HL-60 (cell line): ENCODE measurements around the gene LINGO3.
"Not testable (repeated sequence)": the region's sequence is repeated elsewhere in the genome, so short reads cannot be mapped to it uniquely, and the experiment has no call there.

ENCODE experiments used
- DNase-seq, 2 experiments: peaks; one replicate each; pipeline ENCODE4 v3.0.0-alpha.2; 2010 to 2020; ENCODE audit warnings: low read depth in 1 of 2, low spot score in 1 of 2
- H3K27ac ChIP-seq: fragments of 250-450 bp; sonication (Bioruptor Pico); replicated peaks from 2 replicates; pipeline ENCODE4 v1.5.1; 2020; ENCODE audit warnings: mild to moderate bottlenecking, moderate library complexity
- H3K27me3 ChIP-seq: fragments of 250-450 bp; sonication (Bioruptor Pico); 2 replicates; pipeline ENCODE4 v1.5.1; 2021; ENCODE audit warnings: mild to moderate bottlenecking, moderate library complexity; ENCODE audit not compliant: insufficient read depth, poor library complexity, severe bottlenecking
- H3K4me3 ChIP-seq: replicated peaks from 2 replicates; pipeline ENCODE4 v1.5.1; 2011; ENCODE audit warnings: mild to moderate bottlenecking, control low read depth, low read length; ENCODE audit not compliant: insufficient read depth
- GABPA ChIP-seq: IDR thresholded peaks from 2 replicates; pipeline ENCODE4 v1.6.1; 2012; ENCODE audit warnings: low read depth
- POLR2AphosphoS5 ChIP-seq: IDR thresholded peaks from 2 replicates; pipeline ENCODE4 v1.6.1; 2012; ENCODE audit warnings: low read depth
- SPI1 ChIP-seq: IDR thresholded peaks from 2 replicates; pipeline ENCODE4 v1.6.1; 2012; ENCODE audit warnings: low read depth, mild to moderate bottlenecking, borderline replicate concordance
- TF ChIP-seq, protein P1 (sequence below): IDR thresholded peaks from one replicate; pipeline ENCODE4 v1.5.1; 2011; ENCODE audit warnings: low read length, control low read depth, inconsistent platforms; ENCODE audit not compliant: insufficient read depth
- TF ChIP-seq, protein P2 (sequence below): IDR thresholded peaks from 2 replicates; pipeline ENCODE4 v1.6.1; 2012; ENCODE audit warnings: low read depth; ENCODE audit not compliant: insufficient replicate concordance

Gene LINGO3

DNA sequence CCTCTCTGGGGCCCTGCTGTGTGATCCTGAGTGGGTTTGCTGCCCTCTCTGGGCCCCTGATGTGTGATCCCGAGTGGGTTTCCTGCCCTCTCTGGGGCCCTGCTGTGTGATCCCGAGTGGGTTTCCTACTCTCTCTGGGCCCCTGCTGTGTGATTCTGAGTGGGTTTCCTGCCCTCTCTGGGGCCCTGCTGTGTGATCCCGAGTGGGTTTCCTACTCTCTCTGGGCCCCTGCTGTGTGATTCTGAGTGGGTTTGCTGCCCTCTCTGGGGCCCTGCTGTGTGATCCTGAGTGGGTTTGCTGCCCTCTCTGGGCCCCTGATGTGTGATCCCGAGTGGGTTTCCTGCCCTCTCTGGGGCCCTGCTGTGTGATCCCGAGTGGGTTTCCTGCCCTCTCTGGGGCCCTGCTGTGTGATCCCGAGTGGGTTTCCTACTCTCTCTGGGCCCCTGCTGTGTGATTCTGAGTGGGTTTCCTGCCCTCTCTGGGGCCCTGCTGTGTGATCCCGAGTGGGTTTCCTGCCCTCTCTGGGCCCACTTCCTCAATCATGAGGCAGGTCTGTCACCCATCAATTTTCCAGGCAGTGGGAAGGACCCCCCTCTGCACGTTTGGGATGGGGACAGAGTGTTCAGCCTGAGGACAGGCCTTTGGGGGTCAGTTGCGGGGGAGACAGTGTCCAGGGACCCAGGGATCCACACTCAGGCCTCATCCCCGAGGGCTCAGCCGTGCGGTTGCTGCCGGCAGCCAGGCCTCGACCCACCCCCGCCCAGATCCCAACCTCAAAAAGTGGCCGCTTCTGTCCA lies 26.5 kb downstream of the LINGO3 start:
- Histone ChIP-seq H3K27ac (peak overlapping the region; percentile 80), H3K4me3 (peak overlapping the region; percentile 44)
- TF ChIP-seq SPI1: peak; percentile 67
- not testable (repeated sequence) for H3K27me3 ChIP-seq, DNase-seq

DNA sequence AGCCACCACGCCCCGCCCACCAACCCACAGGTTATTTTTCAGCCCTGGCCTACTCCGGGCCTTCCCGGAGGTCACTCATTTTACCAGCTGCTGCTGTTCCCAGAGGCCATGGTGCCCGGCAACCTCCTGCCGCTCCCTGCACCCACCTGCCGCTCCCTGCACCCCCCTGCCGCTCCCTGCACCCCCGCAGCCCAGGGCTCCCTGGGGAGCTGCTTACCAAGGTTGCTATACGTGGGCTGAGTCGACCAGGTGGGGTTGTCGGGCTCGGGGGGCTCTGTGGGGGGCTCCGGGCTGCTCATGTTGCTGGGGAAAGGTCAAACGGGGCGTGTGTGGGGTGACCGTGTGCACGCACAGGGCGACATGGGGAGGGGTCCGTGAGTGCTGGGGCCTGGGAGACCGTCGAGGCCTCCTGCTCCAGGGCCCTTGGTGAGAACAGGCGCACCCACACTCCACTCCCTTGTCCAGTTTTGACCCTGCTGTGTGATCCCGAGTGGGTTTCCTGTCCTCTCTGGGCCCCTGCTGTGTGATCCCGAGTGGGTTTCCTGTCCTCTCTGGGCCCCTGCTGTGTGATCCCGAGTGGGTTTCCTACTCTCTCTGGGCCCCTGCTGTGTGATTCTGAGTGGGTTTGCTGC lies 27.2 kb downstream of the LINGO3 start:
- TF ChIP-seq, protein P1, sequence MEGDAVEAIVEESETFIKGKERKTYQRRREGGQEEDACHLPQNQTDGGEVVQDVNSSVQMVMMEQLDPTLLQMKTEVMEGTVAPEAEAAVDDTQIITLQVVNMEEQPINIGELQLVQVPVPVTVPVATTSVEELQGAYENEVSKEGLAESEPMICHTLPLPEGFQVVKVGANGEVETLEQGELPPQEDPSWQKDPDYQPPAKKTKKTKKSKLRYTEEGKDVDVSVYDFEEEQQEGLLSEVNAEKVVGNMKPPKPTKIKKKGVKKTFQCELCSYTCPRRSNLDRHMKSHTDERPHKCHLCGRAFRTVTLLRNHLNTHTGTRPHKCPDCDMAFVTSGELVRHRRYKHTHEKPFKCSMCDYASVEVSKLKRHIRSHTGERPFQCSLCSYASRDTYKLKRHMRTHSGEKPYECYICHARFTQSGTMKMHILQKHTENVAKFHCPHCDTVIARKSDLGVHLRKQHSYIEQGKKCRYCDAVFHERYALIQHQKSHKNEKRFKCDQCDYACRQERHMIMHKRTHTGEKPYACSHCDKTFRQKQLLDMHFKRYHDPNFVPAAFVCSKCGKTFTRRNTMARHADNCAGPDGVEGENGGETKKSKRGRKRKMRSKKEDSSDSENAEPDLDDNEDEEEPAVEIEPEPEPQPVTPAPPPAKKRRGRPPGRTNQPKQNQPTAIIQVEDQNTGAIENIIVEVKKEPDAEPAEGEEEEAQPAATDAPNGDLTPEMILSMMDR: no peak
- TF ChIP-seq, protein P2, sequence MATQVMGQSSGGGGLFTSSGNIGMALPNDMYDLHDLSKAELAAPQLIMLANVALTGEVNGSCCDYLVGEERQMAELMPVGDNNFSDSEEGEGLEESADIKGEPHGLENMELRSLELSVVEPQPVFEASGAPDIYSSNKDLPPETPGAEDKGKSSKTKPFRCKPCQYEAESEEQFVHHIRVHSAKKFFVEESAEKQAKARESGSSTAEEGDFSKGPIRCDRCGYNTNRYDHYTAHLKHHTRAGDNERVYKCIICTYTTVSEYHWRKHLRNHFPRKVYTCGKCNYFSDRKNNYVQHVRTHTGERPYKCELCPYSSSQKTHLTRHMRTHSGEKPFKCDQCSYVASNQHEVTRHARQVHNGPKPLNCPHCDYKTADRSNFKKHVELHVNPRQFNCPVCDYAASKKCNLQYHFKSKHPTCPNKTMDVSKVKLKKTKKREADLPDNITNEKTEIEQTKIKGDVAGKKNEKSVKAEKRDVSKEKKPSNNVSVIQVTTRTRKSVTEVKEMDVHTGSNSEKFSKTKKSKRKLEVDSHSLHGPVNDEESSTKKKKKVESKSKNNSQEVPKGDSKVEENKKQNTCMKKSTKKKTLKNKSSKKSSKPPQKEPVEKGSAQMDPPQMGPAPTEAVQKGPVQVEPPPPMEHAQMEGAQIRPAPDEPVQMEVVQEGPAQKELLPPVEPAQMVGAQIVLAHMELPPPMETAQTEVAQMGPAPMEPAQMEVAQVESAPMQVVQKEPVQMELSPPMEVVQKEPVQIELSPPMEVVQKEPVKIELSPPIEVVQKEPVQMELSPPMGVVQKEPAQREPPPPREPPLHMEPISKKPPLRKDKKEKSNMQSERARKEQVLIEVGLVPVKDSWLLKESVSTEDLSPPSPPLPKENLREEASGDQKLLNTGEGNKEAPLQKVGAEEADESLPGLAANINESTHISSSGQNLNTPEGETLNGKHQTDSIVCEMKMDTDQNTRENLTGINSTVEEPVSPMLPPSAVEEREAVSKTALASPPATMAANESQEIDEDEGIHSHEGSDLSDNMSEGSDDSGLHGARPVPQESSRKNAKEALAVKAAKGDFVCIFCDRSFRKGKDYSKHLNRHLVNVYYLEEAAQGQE: no peak
- TF ChIP-seq GABPA (no peak), POLR2AphosphoS5 (no peak), SPI1 (no peak)
- H3K4me3 ChIP-seq: no peak overlapping the region
- H3K27ac ChIP-seq: no peak overlapping the region
- no peaks in the 10 kb centered on the region for H3K27me3 ChIP-seq
- DNase-seq: no peak

DNA sequence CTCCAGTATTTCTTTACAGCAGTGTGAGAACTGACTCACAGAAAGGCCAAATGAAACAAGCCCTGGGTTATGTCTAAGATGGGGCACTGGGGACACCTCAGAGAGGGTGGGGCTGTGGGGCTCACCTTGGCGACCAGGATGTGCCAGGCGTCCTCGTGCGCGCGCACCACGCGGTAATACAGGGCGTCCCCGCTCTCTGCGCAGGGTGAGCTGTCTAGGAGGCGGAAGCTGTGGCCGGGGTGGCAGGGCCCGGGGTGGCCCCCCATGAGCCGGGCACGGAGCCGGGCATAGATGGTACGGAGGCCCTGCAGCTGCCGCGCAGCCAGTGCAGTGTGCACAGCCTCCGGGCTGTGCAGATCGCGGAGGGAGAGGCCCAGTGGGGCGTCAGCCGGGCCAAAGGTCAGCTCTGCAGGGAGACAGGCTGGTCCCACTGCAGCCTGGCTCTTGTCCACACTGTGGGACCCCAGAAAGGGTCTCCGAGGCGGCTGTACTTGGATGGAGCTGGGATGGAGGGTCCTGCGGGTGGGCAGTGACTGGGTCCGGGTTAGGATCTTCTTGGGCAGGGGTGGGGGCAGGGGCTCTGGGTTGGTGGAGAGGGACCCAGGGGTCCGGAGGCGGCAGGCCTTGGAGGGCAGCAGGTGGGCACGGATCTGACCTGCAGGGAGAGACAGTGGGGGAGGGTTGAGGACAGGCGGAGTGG lies 29.3 kb downstream of the LINGO3 start:
- no peak overlapping the region for H3K27ac ChIP-seq
- no peaks in the 10 kb centered on the region for H3K27me3 ChIP-seq
- DNase-seq: no peak
- H3K4me3 ChIP-seq: no peak overlapping the region
- TF ChIP-seq, protein P2: no peak
- TF ChIP-seq POLR2AphosphoS5 (0 out of 2 replicates have a peak, but pooled peaks have one; percentile 23), GABPA (no peak), SPI1 (no peak)

DNA sequence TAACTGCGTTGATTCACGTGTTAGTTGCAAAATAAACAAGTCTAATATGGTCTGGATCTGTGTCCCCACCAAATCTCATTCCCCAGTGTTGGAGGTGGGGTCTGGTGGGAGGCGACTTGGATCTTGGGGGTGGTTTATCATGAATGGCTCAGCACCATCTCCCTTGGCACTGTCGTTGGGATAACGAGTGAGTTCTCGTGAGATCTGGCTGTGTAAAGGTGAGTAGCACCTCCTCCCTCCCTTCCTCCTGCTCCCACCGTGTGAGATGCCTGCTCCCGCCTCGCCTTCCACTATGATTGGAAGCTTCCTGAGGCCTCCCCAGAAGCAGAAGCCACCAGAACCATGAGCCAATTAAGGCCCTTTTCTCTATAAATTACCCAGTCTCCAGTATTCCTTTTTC lies 30.8 kb downstream of the LINGO3 start:
- TF ChIP-seq SPI1: no peak
- peak; percentile 10; the same call in 1 of the 2 replicates for TF ChIP-seq POLR2AphosphoS5
- no peak for TF ChIP-seq GABPA
- no peak overlapping the region for H3K4me3 ChIP-seq
- H3K27me3 ChIP-seq: no peaks in the 10 kb centered on the region
- no peak overlapping the region for H3K27ac ChIP-seq
- no peak for DNase-seq

DNA sequence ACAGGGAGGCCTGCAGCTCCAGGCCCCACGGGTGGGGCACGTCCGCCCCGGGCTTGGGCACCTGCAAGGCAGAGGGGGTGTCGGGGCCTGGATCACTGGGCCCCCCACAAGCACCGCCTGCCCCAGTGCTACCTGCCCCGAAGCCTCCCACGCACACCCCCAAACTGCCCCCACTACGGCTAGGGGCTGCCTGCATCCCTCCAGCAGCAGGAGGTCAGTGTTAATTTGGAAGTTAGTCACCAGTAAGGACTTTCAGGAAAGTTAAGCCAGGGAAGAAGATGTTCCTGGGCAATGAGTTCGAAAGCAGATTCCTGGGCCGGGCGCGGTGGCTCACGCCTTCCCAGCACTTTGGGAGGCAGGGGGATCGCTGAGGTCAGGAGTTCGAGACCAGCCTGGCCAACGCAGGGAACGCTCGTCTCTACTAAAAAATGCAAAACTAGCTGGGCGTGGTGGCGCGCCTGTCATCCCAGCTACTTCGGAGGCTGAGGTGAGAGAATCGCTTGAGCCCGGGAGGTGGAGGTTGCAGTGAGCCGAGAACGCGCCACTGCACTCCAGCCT lies 31.4 kb downstream of the LINGO3 start:
- Histone ChIP-seq H3K27me3 (no peaks in the 10 kb centered on the region), H3K27ac (no peak overlapping the region), H3K4me3 (no peak overlapping the region)
- no peak for DNase-seq
- TF ChIP-seq SPI1 (no peak), GABPA (no peak), POLR2AphosphoS5 (no peak)
- TF ChIP-seq, protein P1: no peak
- TF ChIP-seq, protein P2: no peak
